Measurements from ENCODE around the gene TFF1.

DNA sequence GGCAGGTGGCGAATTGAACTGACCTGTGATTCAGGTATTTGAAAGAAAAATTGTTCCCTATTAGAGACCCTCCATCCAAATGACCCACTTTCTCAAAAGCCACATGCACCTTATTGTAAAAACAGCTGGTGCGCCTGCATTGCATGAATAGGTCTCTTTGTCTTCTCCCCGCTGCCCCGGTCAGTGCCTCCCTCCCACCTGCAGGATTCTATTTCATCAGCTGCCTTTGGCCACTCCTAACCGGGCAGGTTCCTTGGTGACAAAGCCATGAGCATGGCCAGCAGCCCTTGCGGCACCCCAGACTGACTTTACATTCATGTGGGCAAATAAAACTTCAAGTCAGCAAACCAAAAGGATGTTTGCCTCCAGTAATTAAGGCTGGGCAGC, 23.1 kb upstream of the TFF1 start:
- TF ChIP-seq, protein P1, sequence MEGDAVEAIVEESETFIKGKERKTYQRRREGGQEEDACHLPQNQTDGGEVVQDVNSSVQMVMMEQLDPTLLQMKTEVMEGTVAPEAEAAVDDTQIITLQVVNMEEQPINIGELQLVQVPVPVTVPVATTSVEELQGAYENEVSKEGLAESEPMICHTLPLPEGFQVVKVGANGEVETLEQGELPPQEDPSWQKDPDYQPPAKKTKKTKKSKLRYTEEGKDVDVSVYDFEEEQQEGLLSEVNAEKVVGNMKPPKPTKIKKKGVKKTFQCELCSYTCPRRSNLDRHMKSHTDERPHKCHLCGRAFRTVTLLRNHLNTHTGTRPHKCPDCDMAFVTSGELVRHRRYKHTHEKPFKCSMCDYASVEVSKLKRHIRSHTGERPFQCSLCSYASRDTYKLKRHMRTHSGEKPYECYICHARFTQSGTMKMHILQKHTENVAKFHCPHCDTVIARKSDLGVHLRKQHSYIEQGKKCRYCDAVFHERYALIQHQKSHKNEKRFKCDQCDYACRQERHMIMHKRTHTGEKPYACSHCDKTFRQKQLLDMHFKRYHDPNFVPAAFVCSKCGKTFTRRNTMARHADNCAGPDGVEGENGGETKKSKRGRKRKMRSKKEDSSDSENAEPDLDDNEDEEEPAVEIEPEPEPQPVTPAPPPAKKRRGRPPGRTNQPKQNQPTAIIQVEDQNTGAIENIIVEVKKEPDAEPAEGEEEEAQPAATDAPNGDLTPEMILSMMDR (tag by site-specific recombination; IDR thresholded peaks at IDR 0.05), result no peak
- TF ChIP-seq, protein P2, sequence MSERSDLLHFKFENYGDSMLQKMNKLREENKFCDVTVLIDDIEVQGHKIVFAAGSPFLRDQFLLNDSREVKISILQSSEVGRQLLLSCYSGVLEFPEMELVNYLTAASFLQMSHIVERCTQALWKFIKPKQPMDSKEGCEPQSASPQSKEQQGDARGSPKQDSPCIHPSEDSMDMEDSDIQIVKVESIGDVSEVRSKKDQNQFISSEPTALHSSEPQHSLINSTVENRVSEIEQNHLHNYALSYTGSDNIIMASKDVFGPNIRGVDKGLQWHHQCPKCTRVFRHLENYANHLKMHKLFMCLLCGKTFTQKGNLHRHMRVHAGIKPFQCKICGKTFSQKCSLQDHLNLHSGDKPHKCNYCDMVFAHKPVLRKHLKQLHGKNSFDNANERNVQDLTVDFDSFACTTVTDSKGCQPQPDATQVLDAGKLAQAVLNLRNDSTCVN (tag by site-specific recombination; optimal IDR thresholded peaks at IDR 0.05), result no peak
- no peak for TF ChIP-seq TRIM28 (IDR thresholded peaks at IDR 0.05; ENCODE audit: borderline replicate concordance, low read length)
- TF ChIP-seq, protein P3, sequence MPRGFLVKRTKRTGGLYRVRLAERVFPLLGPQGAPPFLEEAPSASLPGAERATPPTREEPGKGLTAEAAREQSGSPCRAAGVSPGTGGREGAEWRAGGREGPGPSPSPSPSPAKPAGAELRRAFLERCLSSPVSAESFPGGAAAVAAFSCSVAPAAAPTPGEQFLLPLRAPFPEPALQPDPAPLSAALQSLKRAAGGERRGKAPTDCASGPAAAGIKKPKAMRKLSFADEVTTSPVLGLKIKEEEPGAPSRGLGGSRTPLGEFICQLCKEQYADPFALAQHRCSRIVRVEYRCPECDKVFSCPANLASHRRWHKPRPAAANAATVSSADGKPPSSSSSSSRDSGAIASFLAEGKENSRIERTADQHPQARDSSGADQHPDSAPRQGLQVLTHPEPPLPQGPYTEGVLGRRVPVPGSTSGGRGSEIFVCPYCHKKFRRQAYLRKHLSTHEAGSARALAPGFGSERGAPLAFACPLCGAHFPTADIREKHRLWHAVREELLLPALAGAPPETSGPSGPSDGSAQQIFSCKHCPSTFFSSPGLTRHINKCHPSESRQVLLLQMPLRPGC (tag by site-specific recombination; IDR thresholded peaks at IDR 0.05), result no peak
- TF ChIP-seq, protein P4, sequence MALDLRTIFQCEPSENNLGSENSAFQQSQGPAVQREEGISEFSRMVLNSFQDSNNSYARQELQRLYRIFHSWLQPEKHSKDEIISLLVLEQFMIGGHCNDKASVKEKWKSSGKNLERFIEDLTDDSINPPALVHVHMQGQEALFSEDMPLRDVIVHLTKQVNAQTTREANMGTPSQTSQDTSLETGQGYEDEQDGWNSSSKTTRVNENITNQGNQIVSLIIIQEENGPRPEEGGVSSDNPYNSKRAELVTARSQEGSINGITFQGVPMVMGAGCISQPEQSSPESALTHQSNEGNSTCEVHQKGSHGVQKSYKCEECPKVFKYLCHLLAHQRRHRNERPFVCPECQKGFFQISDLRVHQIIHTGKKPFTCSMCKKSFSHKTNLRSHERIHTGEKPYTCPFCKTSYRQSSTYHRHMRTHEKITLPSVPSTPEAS (tag by site-specific recombination; IDR thresholded peaks at IDR 0.05), result no peak
- no peak for TF ChIP-seq ZNF274 (IDR thresholded peaks at IDR 0.05; ENCODE audit: low read length)
- TF ChIP-seq ZNF274 (tag by site-specific recombination; IDR thresholded peaks at IDR 0.05; ENCODE audit: borderline replicate concordance), result no peak
